Naive thymus-derived CD4-positive, alpha-beta T cell (primary cell): Measurements from ENCODE around the gene ECHDC1. TPM values are rescaled to one million over a fixed set of nuclear protein-coding genes. Genes with fewer than 3 reads are reported as not detected.

Source experiments
- ATAC-seq: fragments of 150-1000 bp; cut with Tn5 transposase; 2 replicates; pipeline ENCODE4 v1.10.0; 2021; ENCODE audit warnings: mild to moderate bottlenecking, moderate library complexity
- CTCF ChIA-PET: fragments of 350-600 bp; sonication (Branson Sonifier 250); formaldehyde crosslinking; loops from one replicate; lab custom pipeline; 2021; ENCODE audit warnings: antibody characterized with exemption; lab: Charles Lee
- POLR2A ChIA-PET: fragments of 350-600 bp; sonication (Branson Sonifier 250); formaldehyde crosslinking; loops from one replicate; lab custom pipeline; 2021; ENCODE audit warnings: antibody characterized with exemption, inconsistent platforms; lab: Charles Lee
- DNase-seq, 9 donors: peaks; one replicate each; pipeline versions ENCODE4 v3.0.0 to v3.0.0-alpha.2; 2020 to 2022; ENCODE audit warnings: mixed read lengths in 1 of 9
- H3K27ac ChIP-seq: one replicate; pipeline ENCODE4 v1.7.0; 2013; ENCODE audit warnings: mild to moderate bottlenecking, low read depth, low read length, moderate library complexity
- H3K27me3 ChIP-seq, 2 donors: one replicate each; pipeline ENCODE4 v1.7.0; 2013; ENCODE audit warnings: low read length in 2 of 2, mild to moderate bottlenecking in 2 of 2, moderate library complexity in 2 of 2; ENCODE audit not compliant: control insufficient read depth in 2 of 2, insufficient read depth in 2 of 2
- H3K36me3 ChIP-seq, 3 experiments: 1 replicate in 2 of 3; 2 replicates in 1 of 3; pipeline ENCODE4 v1.7.0; 2013; ENCODE audit warnings: low read length in 3 of 3, mild to moderate bottlenecking in 3 of 3, moderate library complexity in 1 of 3; ENCODE audit not compliant: insufficient read depth in 3 of 3, control insufficient read depth in 2 of 3
- H3K4me1 ChIP-seq, 2 donors: one replicate each; pipeline ENCODE4 v1.7.0; 2013; ENCODE audit warnings: low read length in 2 of 2, mild to moderate bottlenecking in 2 of 2, moderate library complexity in 1 of 2; ENCODE audit not compliant: control insufficient read depth in 2 of 2, insufficient read depth in 2 of 2
- H3K4me3 ChIP-seq: 2 replicates; pipeline ENCODE4 v1.7.0; 2013; ENCODE audit warnings: mild to moderate bottlenecking, low read length
- H3K9me3 ChIP-seq, 3 experiments: 1 replicate in 2 of 3; 2 replicates in 1 of 3; pipeline ENCODE4 v1.7.0; 2013; ENCODE audit warnings: low read length in 3 of 3; ENCODE audit not compliant: control insufficient read depth in 2 of 3
- H3K27ac Mint-ChIP-seq, 9 donors: one replicate each; pipeline ENCODE4 v1.8.0; 2020 to 2022; ENCODE audit warnings: mixed read lengths in 9 of 9, mild to moderate bottlenecking in 8 of 9, moderate library complexity in 5 of 9, inconsistent platforms in 2 of 9
- H3K27me3 Mint-ChIP-seq, 5 donors: one replicate each; pipeline ENCODE4 v1.8.0; 2021 to 2022; ENCODE audit warnings: mixed read lengths in 5 of 5, mild to moderate bottlenecking in 1 of 5
- H3K36me3 Mint-ChIP-seq, 5 donors: one replicate each; pipeline ENCODE4 v1.8.0; 2020 to 2022; ENCODE audit warnings: mixed read lengths in 5 of 5, mild to moderate bottlenecking in 3 of 5, inconsistent platforms in 1 of 5
- H3K4me1 Mint-ChIP-seq, 7 donors: one replicate each; pipeline ENCODE4 v1.8.0; 2020 to 2022; ENCODE audit warnings: mixed read lengths in 7 of 7, mild to moderate bottlenecking in 3 of 7, inconsistent platforms in 1 of 7
- H3K4me3 Mint-ChIP-seq, 10 donors: one replicate each; pipeline ENCODE4 v1.8.0; 2020 to 2022; ENCODE audit warnings: mild to moderate bottlenecking in 10 of 10, mixed read lengths in 10 of 10, moderate library complexity in 6 of 10, inconsistent platforms in 2 of 10
- H3K9me3 Mint-ChIP-seq, 11 donors: one replicate each; pipeline ENCODE4 v1.8.0; 2020 to 2022; ENCODE audit warnings: mixed read lengths in 11 of 11, mild to moderate bottlenecking in 4 of 11, inconsistent platforms in 1 of 11, moderate library complexity in 1 of 11
- intact Hi-C, 2 donors: fragments of 100-400 bp; cut with micrococcal nuclease; formaldehyde crosslinking; loops; one replicate each; pipeline ENCODE4 v1.15.1; 2023
- polyA plus RNA-seq, 2 donors: library from polyadenylated mRNA; unstranded; fragments of 300-500 nt; fragmentation: Illumina TruSeq; gene quantifications; one replicate each; pipeline ENCODE4 v1.2.3, GENCODE V29; 2021
- total RNA-seq, 6 experiments: library from RNA in 5 of 6; stranded (reverse) in 5 of 6; gene quantifications; 1 replicate in 5 of 6; 2 replicates in 1 of 6; pipeline ENCODE4 v1.2.3 and lab custom pipeline; 2021 to 2026

The ECHDC1 gene
- total and polyA plus RNA-seq, 7 experiments from 2014 or later: 18.1 to 77.0 (median 40.3) TPM

- Histone ChIP-seq H3K36me3 (no peaks in the 10 kb centered on the region), H3K9me3 (no peaks in the 10 kb centered on the region), H3K27me3 (no peaks in the 10 kb centered on the region), H3K27ac (no peak overlapping the region), H3K4me1 (no peaks in the 10 kb centered on the region), H3K4me3 (no peak overlapping the region)
- no peak for DNase-seq
- no peak overlapping the region for H3K4me3 Mint-ChIP-seq
- intact Hi-C loops: no loop called here
- CTCF ChIA-PET: no interaction called here
- POLR2A ChIA-PET: interaction anchor here (0.7 kb wide), 1 partner anchor 38 kb away, joined by 3 read pairs; no protein-coding TSS in a partner anchor
- H3K9me3 Mint-ChIP-seq: peaks cover 0 to 5% (median 0%) of the 10 kb centered on the region in 11 donors
- no peak for ATAC-seq
- H3K27ac Mint-ChIP-seq: no peak overlapping the region
- H3K27me3 Mint-ChIP-seq: peaks cover 0 to 8% (median 0%) of the 10 kb centered on the region in 5 donors
- no peaks in the 10 kb centered on the region for H3K36me3 Mint-ChIP-seq
- peaks cover 0 to 1% (median 0%) of the 10 kb centered on the region in 7 donors for H3K4me1 Mint-ChIP-seq
Observed at GRCh38 chr6:127383988-127384387, 40.6 kb upstream of the ECHDC1 start.

- no peak for ATAC-seq
- Histone ChIP-seq H3K27ac (no peak overlapping the region), H3K9me3 (no peaks in the 10 kb centered on the region), H3K36me3 (no peaks in the 10 kb centered on the region), H3K4me3 (no peak overlapping the region), H3K4me1 (no peaks in the 10 kb centered on the region), H3K27me3 (no peaks in the 10 kb centered on the region)
- Mint-ChIP-seq H3K4me3 (no peak overlapping the region), H3K27ac (no peak overlapping the region), H3K4me1 (peaks cover 0 to 1% (median 0%) of the 10 kb centered on the region in 7 donors), H3K36me3 (peaks cover 0 to 3% (median 0%) of the 10 kb centered on the region in 5 donors), H3K9me3 (peaks cover 0 to 5% (median 0%) of the 10 kb centered on the region in 11 donors), H3K27me3 (peaks cover 0 to 8% (median 0%) of the 10 kb centered on the region in 5 donors)
- POLR2A ChIA-PET: no interaction called here
- no peak for DNase-seq
- intact Hi-C loops: no loop called here
- CTCF ChIA-PET: no interaction called here
Observed at GRCh38 chr6:127382413-127382812, 39.0 kb upstream of the ECHDC1 start.

GRCh38 chr6:127381384-127381783, 38.0 kb upstream of the ECHDC1 start:
- intact Hi-C loops: no loop called here
- Mint-ChIP-seq H3K9me3 (peaks cover 0 to 5% (median 0%) of the 10 kb centered on the region in 11 donors), H3K4me3 (no peak overlapping the region), H3K27ac (no peak overlapping the region), H3K4me1 (peaks cover 0 to 1% (median 0%) of the 10 kb centered on the region in 7 donors), H3K27me3 (peaks cover 0 to 8% (median 0%) of the 10 kb centered on the region in 5 donors), H3K36me3 (peaks cover 0 to 5% (median 0%) of the 10 kb centered on the region in 5 donors)
- Histone ChIP-seq H3K4me1 (no peaks in the 10 kb centered on the region), H3K36me3 (no peaks in the 10 kb centered on the region), H3K9me3 (no peaks in the 10 kb centered on the region), H3K27ac (no peak overlapping the region), H3K4me3 (no peak overlapping the region), H3K27me3 (no peaks in the 10 kb centered on the region)
- POLR2A ChIA-PET: no interaction called here
- DNase-seq (no peak), ATAC-seq (no peak)
- CTCF ChIA-PET: no interaction called here

GRCh38 chr6:127376685-127377084, 33.3 kb upstream of the ECHDC1 start:
- no peaks in the 10 kb centered on the region for H3K4me1 ChIP-seq
- H3K36me3 ChIP-seq: no peaks in the 10 kb centered on the region
- ATAC-seq (no peak), DNase-seq (no peak)
- H3K27me3 Mint-ChIP-seq: peaks cover 0 to 8% (median 0%) of the 10 kb centered on the region in 5 donors
- ChIA-PET CTCF (no interaction called here), POLR2A (no interaction called here)
- no peaks in the 10 kb centered on the region for H3K27me3 ChIP-seq
- intact Hi-C loops: no loop called here
- H3K36me3 Mint-ChIP-seq: peaks cover 0 to 5% (median 0%) of the 10 kb centered on the region in 5 donors
- H3K4me3 Mint-ChIP-seq: no peak overlapping the region
- peaks cover 0 to 9% (median 5%) of the 10 kb centered on the region in 11 donors for H3K9me3 Mint-ChIP-seq
- no peak overlapping the region for H3K27ac Mint-ChIP-seq
- no peak overlapping the region for H3K27ac ChIP-seq
- H3K9me3 ChIP-seq: no peaks in the 10 kb centered on the region
- H3K4me1 Mint-ChIP-seq: no peaks in the 10 kb centered on the region
- no peak overlapping the region for H3K4me3 ChIP-seq

GRCh38 chr6:127367023-127367375, 23.6 kb upstream of the ECHDC1 start:
- POLR2A ChIA-PET: no interaction called here
- Mint-ChIP-seq H3K4me3 (no peak overlapping the region), H3K9me3 (peaks cover 0 to 14% (median 7%) of the 10 kb centered on the region in 11 donors), H3K4me1 (no peaks in the 10 kb centered on the region), H3K36me3 (no peaks in the 10 kb centered on the region), H3K27me3 (no peaks in the 10 kb centered on the region), H3K27ac (no peak overlapping the region)
- CTCF ChIA-PET: no interaction called here
- ATAC-seq: no peak
- DNase-seq: no peak
- Histone ChIP-seq H3K36me3 (no peaks in the 10 kb centered on the region), H3K4me3 (no peak overlapping the region), H3K4me1 (no peaks in the 10 kb centered on the region), H3K27me3 (no peaks in the 10 kb centered on the region), H3K27ac (no peak overlapping the region), H3K9me3 (no peaks in the 10 kb centered on the region)
- intact Hi-C loops: no loop called here

GRCh38 chr6:127366282-127367022, 23.0 kb upstream of the ECHDC1 start:
- no peak overlapping the region for H3K4me3 Mint-ChIP-seq
- CTCF ChIA-PET: no interaction called here
- H3K36me3 Mint-ChIP-seq: no peaks in the 10 kb centered on the region
- H3K9me3 Mint-ChIP-seq: peaks cover 0 to 8% (median 2%) of the 10 kb centered on the region in 11 donors
- ATAC-seq: peak; percentile 70
- no peaks in the 10 kb centered on the region for H3K27me3 Mint-ChIP-seq
- Histone ChIP-seq H3K4me3 (no peak overlapping the region), H3K4me1 (no peaks in the 10 kb centered on the region), H3K9me3 (no peaks in the 10 kb centered on the region), H3K36me3 (no peaks in the 10 kb centered on the region), H3K27ac (no peak overlapping the region), H3K27me3 (no peaks in the 10 kb centered on the region)
- no peak for DNase-seq
- no peaks in the 10 kb centered on the region for H3K4me1 Mint-ChIP-seq
- H3K27ac Mint-ChIP-seq: no peak overlapping the region
- POLR2A ChIA-PET: no interaction called here
- intact Hi-C loops: no loop called here

GRCh38 chr6:127365874-127366273, 22.5 kb upstream of the ECHDC1 start:
- Mint-ChIP-seq H3K4me3 (no peak overlapping the region), H3K36me3 (no peaks in the 10 kb centered on the region), H3K9me3 (peaks cover 0 to 7% (median 0%) of the 10 kb centered on the region in 11 donors), H3K27me3 (no peaks in the 10 kb centered on the region), H3K27ac (no peak overlapping the region), H3K4me1 (no peaks in the 10 kb centered on the region)
- ChIA-PET CTCF (no interaction called here), POLR2A (no interaction called here)
- H3K36me3 ChIP-seq: no peaks in the 10 kb centered on the region
- H3K4me1 ChIP-seq: no peaks in the 10 kb centered on the region
- no peaks in the 10 kb centered on the region for H3K9me3 ChIP-seq
- intact Hi-C loops: no loop called here
- H3K4me3 ChIP-seq: no peak overlapping the region
- H3K27me3 ChIP-seq: no peaks in the 10 kb centered on the region
- no peak overlapping the region for H3K27ac ChIP-seq
- no peak for ATAC-seq
- no peak for DNase-seq
